Spleen (tissue), 7 donors: ENCODE results near the gene XAF1.

ENCODE experiments used
- CTCF ChIP-seq, 11 experiments: fragments of 200-600 bp in 7 of 11; fragments of 450-650 bp in 4 of 11; sonication (generic) in 4 of 11; IDR thresholded peaks in 8 of 11; conservative IDR thresholded peaks in 3 of 11; 1 replicate in 7 of 11; 2 replicates in 4 of 11; pipeline versions ENCODE4 v1.4.0 to v1.8.0; 2016 to 2021; ENCODE audit warnings: antibody characterized with exemption in 11 of 11, inconsistent platforms in 4 of 11, mild to moderate bottlenecking in 1 of 11
- POLR2AphosphoS5 ChIP-seq, 3 donors: sonication (generic); formaldehyde crosslinking; IDR thresholded peaks; one replicate each; pipeline ENCODE4 v1.5.1; 2017; ENCODE audit warnings: antibody characterized with exemption in 3 of 3
- donor health status: DM: no; HTN: no; CAD: no; lungs with moderate emphysema.
- donor health status: DM: no; HTN: no; CAD: no.
- donor health status: DM: no; HTN: no; CAD: no.

GRCh38 chr17:6789146-6789545 is 33.3 kb downstream of the XAF1 start:
- TF ChIP-seq CTCF (IDR thresholded peaks at IDR 0.05 in 8 of 11, conservative IDR thresholded peaks at IDR 0.05 in 3 of 11) (no peak), POLR2AphosphoS5 (IDR thresholded peaks at IDR 0.05) (no peak)
